Measurements from ENCODE around the gene IPO11. TPM values are rescaled to one million over a fixed set of nuclear protein-coding genes. Genes with fewer than 3 reads are reported as not detected.

IPO11 gene
- total and polyA plus RNA-seq, 2 of the 13 experiments (the other 11 are each of a cell fraction or from before 2014, with no cell fraction given): 13.9 to 24.4 TPM

DNA sequence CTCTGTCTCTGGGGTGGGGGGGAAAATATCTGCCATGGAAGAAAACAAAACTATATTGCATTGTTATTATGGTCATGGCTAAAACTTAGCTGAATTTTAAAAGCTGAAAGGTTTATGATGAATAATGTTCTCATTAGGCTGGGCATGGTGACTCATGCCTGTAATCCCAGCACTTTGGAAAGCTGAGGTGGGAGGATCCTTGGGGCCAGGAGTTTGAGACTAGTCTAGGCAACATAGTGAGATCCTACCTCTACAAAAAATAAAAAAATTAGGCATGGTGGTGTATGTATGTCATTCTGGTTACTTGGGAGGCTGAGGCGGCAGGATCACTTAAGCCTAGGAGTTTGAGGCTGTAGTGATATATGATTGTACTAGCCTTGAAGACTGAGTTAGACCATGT is 44.5 kb downstream of the IPO11 start (continued):
- TF ChIP-seq, protein P1, sequence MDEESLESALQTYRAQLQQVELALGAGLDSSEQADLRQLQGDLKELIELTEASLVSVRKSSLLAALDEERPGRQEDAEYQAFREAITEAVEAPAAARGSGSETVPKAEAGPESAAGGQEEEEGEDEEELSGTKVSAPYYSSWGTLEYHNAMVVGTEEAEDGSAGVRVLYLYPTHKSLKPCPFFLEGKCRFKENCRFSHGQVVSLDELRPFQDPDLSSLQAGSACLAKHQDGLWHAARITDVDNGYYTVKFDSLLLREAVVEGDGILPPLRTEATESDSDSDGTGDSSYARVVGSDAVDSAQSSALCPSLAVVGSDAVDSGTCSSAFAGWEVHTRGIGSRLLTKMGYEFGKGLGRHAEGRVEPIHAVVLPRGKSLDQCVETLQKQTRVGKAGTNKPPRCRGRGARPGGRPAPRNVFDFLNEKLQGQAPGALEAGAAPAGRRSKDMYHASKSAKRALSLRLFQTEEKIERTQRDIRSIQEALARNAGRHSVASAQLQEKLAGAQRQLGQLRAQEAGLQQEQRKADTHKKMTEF (CRISPR knock-in tag; IDR thresholded peaks at IDR 0.05): no peak
- TF ChIP-seq HHEX (CRISPR knock-in tag; IDR thresholded peaks at IDR 0.05): no peak
- TF ChIP-seq ZFP41 (CRISPR knock-in tag; IDR thresholded peaks at IDR 0.05; ENCODE audit: borderline replicate concordance): no peak
- TF ChIP-seq JUND (CRISPR knock-in tag; IDR thresholded peaks at IDR 0.05): no peak
- no peak for TF ChIP-seq ZNF263 (CRISPR knock-in tag; IDR thresholded peaks at IDR 0.05)

DNA sequence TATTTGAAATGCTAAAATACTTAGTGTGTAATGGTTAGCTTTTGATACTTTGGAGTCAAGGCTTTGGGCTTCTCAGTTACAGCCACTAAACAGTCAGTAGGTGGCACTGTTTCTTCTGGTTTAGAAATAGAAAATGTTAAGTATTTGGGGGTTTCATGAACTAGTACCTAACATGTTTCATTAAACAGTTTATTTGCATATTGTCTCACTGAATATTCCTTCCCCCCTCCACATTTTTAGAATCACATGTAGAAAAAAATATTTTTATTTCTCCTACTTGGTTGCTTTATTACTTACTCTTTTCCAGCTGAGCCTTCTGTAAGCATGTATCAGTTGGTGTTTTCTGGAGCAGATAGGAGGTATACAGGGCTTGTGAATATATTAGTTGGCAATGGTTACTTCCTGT is 48.0 kb downstream of the IPO11 start:
- FAIRE-seq: peak; percentile 32
- H3K79me2 ChIP-seq (ENCODE audit: insufficient read depth, low read length): no peaks in the 10 kb centered on the region
- BruUV-seq (replicated peaks): no TSS peak
- ChIA-PET CTCF (ENCODE audit: low intra/inter-chr PET ratio, low total read pairs) (interaction anchor here (2.4 kb wide), 1 partner anchor 318 kb away, joined by 28 read pairs; no protein-coding TSS in a partner anchor), POLR2A (no interaction called here)
- no peaks in the 10 kb centered on the region for H3K27me3 ChIP-seq (ENCODE audit: control insufficient read depth in 1 of 2, insufficient read depth in 2 of 2, low read length in 2 of 2)
- TF ChIP-seq, protein P2, sequence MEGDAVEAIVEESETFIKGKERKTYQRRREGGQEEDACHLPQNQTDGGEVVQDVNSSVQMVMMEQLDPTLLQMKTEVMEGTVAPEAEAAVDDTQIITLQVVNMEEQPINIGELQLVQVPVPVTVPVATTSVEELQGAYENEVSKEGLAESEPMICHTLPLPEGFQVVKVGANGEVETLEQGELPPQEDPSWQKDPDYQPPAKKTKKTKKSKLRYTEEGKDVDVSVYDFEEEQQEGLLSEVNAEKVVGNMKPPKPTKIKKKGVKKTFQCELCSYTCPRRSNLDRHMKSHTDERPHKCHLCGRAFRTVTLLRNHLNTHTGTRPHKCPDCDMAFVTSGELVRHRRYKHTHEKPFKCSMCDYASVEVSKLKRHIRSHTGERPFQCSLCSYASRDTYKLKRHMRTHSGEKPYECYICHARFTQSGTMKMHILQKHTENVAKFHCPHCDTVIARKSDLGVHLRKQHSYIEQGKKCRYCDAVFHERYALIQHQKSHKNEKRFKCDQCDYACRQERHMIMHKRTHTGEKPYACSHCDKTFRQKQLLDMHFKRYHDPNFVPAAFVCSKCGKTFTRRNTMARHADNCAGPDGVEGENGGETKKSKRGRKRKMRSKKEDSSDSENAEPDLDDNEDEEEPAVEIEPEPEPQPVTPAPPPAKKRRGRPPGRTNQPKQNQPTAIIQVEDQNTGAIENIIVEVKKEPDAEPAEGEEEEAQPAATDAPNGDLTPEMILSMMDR (CRISPR knock-in tag; IDR thresholded peaks at IDR 0.05): peak; percentile 70
- TF ChIP-seq SMC3 (IDR thresholded peaks at IDR 0.05; ENCODE audit: low read length) (peak; percentile 48), STAG1 (CRISPR knock-in tag; IDR thresholded peaks at IDR 0.05) (peak; percentile 76), KLF16 (CRISPR knock-in tag; IDR thresholded peaks at IDR 0.05) (no peak), NFYC (CRISPR knock-in tag; IDR thresholded peaks at IDR 0.05) (no peak)
- H3K9me3 ChIP-seq (ENCODE audit: low read length): no peaks in the 10 kb centered on the region
- no peak overlapping the region for H3K4me3 ChIP-seq (replicated peaks in 1 of 3; ENCODE audit: insufficient read depth in 1 of 3, low read depth in 2 of 3, low read length in 3 of 3)
- peak; percentile 76 for ATAC-seq
- H2AFZ ChIP-seq (ENCODE audit: low read length): no peak overlapping the region
- no peaks in the 10 kb centered on the region for H3K4me1 ChIP-seq (ENCODE audit: insufficient read depth, low read length)
- peaks cover 1 to 6% of the 10 kb centered on the region in 2 experiments; a peak in 3 of 5 replicates for H3K36me3 ChIP-seq (replicated peaks in 1 of 2; ENCODE audit: control insufficient read depth in 1 of 2, insufficient read depth in 2 of 2, low read length in 2 of 2)
- in situ Hi-C loops (cut with HindIII; ENCODE audit: extremely low pct_ligation_motif_present, low pct_unique_long_range_greater_than_20kb) (loop anchor here (5.0 kb wide), 1 partner anchor 317 kb away; no protein-coding TSS in a partner anchor), intact Hi-C loops (cut with micrococcal nuclease; ENCODE audit: unreplicated experiment) (loop anchor here (1.0 kb wide), 1 partner anchor 319 kb away; no protein-coding TSS in a partner anchor)
- no peak overlapping the region for H3K4me2 ChIP-seq (ENCODE audit: low read depth, low read length)
- H3K27ac ChIP-seq (ENCODE audit: extremely low read length, insufficient read depth, low read length): no peak overlapping the region
- H3K9ac ChIP-seq (ENCODE audit: insufficient read depth, low read depth, low read length): no peak overlapping the region
- no peaks in the 10 kb centered on the region for H4K20me1 ChIP-seq (ENCODE audit: insufficient read depth, low read length)
- peak; percentile 35 for DNase-seq (ENCODE audit: low spot score)

Measured in HepG2 (cell line).